Esophagus squamous epithelium (tissue), 4 donors: ENCODE measurements around the gene CPSF4.

ENCODE experiments used
- CTCF ChIP-seq, 6 experiments: fragments of 450-650 bp in 4 of 6; fragments of 200-600 bp in 2 of 6; sonication (generic) in 2 of 6; IDR thresholded peaks; one replicate each; pipeline ENCODE4 v1.5.1; 2016 to 2019; ENCODE audit warnings: antibody characterized with exemption in 6 of 6, mild to moderate bottlenecking in 4 of 6, moderate library complexity in 4 of 6
- POLR2A ChIP-seq, 4 donors: fragments of 450-650 bp; IDR thresholded peaks; one replicate each; pipeline ENCODE4 v1.6.1; 2017; ENCODE audit warnings: antibody characterized with exemption in 4 of 4, mild to moderate bottlenecking in 4 of 4, moderate library complexity in 3 of 4

- TF ChIP-seq CTCF (IDR thresholded peaks at IDR 0.05) (no peak), POLR2A (IDR thresholded peaks at IDR 0.05) (peak in 2 of 4 donors; percentile 59 to 68)
Measured at GRCh38 chr7:99504603-99505323, 66.0 kb downstream of the CPSF4 start, which contains the start of gene ZKSCAN5.
